UCSD-AML1 (cell line): ENCODE data around the gene TACC2.
A peak's percentile ranks its signal among the peaks of the same experiment; 100 is the strongest.
"Not testable (repeated sequence)": the region's sequence is repeated elsewhere in the genome, so short reads cannot be mapped to it uniquely, and the experiment has no call there.

ENCODE experiments used
- DNase-seq: peaks from one replicate; lab custom pipeline; 2025; ENCODE audit not compliant: unreplicated experiment; lab: John Stamatoyannopoulos, UW

TACC2 gene, protein sequence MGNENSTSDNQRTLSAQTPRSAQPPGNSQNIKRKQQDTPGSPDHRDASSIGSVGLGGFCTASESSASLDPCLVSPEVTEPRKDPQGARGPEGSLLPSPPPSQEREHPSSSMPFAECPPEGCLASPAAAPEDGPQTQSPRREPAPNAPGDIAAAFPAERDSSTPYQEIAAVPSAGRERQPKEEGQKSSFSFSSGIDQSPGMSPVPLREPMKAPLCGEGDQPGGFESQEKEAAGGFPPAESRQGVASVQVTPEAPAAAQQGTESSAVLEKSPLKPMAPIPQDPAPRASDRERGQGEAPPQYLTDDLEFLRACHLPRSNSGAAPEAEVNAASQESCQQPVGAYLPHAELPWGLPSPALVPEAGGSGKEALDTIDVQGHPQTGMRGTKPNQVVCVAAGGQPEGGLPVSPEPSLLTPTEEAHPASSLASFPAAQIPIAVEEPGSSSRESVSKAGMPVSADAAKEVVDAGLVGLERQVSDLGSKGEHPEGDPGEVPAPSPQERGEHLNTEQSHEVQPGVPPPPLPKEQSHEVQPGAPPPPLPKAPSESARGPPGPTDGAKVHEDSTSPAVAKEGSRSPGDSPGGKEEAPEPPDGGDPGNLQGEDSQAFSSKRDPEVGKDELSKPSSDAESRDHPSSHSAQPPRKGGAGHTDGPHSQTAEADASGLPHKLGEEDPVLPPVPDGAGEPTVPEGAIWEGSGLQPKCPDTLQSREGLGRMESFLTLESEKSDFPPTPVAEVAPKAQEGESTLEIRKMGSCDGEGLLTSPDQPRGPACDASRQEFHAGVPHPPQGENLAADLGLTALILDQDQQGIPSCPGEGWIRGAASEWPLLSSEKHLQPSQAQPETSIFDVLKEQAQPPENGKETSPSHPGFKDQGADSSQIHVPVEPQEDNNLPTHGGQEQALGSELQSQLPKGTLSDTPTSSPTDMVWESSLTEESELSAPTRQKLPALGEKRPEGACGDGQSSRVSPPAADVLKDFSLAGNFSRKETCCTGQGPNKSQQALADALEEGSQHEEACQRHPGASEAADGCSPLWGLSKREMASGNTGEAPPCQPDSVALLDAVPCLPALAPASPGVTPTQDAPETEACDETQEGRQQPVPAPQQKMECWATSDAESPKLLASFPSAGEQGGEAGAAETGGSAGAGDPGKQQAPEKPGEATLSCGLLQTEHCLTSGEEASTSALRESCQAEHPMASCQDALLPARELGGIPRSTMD (N-terminal part only)

DNA sequence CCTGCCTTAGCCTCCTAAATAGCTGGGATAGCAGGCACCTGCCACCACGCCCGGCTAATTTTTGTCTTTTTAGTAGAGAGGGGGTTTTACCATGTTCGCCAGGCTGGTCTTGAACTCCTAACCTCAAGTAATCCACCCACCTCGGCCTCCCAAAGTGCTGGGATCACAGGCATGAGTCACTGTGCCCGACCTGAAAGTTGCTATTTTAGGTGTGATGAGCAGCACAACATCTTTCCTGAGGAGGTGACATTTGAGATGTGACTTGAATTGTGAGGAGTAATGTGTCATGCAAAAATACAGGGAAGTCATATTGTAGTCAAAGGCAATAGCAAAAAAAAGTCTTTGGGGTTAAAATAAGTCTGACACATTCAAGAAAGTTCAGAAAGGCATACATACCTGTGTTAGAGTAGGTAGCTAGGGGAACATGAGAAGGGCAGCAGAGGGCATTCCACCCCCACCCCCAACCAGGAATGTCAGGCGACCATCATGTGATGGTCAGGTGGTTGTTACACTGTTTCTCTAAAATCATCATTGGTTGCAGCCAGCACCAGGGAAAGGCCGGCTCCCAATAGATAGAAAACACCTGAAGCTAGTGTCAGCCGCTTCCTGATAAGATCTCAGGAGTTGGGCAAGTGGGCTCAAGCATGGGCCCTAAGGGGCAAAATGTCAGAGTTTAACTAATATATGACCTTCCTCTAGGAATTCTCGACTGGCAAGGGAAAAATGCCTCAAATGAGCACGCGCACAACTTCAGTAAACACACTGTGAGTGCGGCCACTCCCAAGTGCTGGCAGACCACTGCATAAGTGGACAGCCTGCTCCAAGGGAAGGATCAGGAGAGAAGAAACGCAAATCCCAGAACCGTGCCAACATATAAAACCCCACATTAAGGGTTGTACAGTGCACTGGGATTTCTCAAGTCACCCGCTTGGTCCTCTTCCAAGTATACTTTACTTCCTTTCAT, at the start of gene TACC2:
Gene TACC2, plus strand, starts transcription at position 803 of the 964 bp plus-strand sequence. CDS start 32,819 bp downstream, outside the sequence.
- DNase-seq, result no peak

DNA sequence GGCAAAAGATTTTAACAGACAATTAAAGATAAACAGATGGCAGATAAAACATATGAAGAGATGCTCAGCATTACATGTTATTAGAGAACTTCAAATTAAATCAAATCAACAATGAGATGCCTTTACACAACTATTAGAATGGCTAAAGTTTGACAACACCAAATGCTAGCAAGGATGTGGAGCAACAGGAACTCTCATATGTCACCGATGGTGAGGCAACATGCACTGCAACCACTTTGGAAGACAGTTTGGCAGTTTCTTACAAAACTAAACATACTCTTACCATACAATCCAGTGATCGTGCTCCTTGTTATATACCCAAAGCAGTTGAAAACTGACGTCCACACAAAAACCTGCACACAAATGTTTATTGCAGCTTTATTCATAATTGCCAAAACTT, 47.4 kb upstream of the TACC2 start:
- DNase-seq, result no peak

DNA sequence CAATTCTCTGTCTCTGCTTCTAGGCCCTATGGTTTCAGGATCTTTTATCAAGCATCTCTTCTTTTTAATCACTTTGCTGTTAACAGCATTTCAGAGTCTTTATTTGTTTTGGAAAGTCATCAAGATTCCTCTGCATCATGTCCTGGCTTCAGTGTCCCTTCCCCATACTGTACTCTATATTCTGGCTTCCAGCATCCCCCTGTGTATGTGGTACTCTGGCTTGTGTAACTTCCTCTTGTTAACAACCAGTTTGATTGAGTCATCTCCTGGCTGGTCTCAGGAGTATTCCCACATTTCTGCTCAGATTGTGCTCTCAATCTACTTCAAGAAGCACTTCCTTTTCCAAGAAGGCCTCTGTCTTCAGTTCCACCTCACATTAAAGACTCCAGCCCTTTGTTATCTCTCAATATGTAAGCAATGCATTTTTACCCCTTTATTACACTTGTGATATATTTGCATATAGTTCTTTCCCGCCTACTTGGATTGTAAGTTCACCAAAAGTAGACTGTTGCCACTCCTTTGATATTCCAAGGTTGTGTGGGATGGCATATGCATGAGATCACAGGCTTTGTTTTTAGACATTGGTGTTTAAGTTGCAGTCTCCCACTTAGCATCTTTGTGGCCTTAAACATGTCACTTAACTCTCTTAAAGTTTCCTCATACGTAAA, 46.1 kb upstream of the TACC2 start:
- DNase-seq, result no peak

DNA sequence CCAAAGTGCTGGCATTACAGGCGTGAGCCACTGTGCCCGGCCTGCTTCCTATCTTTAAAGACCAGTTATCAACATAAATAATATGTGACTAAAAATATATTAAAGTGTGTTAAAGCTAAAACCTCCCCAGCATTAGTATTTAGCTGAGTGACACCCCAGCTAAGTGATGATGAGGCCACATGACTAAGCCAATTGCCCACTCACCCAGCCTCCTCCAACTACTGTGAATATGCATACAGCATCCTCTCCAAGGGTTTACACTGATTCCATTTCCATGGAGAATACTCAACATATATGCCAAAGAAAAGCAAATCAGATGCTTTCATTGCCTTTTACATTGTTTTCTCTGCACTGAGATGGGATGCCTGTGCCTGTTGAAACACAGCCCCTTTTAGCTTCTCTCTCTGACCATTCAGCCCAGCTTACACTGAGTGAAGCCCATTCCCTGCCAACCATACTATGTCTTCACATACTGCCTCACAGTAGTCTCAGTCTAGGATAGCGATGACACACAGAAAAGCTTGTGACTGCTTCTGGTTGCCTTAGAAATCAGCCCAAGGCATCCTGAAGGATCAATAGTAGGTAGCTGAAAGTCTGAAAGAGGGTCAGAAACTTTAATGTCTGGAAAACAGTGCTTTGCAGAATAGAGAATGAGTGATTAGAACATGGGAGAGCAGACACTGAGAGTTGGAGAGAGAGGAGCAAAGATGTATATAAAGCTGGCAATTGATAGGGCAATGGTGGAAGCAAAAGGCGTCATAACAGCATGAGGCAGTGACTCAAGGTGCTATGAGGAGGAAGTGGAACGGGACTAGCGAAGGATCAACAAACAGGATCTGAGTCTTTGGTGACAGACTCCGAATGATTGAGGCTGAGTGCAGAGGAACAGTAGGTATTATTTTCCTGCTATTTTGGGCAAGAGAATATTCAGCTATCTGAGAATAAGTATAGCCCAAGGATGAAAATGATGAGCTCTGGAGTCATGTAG, 41.3 kb upstream of the TACC2 start:
- DNase-seq, result no peak

DNA sequence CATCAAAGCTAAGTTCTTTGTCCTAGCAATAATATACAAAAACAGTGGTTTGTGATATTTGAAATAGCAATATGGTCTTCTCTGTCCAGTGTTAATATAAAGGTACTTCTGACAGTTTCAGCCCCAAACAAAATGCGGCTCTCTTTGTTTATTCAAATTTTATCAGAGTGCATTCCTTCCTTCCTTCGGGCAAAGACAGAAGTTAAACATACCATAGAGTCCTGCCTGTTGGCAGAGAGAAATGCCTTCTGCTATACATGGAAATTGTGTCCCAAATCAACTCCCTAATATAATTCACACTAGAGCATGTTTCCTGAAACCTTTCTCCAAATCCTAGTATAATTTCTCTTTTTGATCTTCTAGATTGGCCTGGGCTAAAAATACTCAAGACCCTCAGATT, 39.9 kb upstream of the TACC2 start:
- DNase-seq, result no peak

DNA sequence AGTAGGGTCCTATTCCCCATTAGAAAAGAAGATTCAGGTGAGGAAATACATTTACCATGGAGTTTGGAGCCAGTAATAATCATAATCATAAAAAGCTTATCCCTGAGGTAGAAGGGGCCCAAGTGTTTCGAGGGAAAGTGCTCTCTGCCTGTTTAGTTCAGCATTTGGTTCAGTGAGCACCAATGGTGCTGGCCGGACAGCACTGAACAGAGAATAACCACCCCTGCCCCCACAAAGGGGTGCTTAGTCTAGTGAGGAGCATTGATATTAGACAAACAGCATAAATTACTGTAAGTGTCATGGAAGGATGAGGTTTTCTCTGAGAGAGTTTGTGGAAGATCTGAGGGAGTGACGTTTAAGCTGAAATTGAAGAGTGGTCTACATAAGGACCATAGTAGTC, 39.5 kb upstream of the TACC2 start:
- no peak for DNase-seq

DNA sequence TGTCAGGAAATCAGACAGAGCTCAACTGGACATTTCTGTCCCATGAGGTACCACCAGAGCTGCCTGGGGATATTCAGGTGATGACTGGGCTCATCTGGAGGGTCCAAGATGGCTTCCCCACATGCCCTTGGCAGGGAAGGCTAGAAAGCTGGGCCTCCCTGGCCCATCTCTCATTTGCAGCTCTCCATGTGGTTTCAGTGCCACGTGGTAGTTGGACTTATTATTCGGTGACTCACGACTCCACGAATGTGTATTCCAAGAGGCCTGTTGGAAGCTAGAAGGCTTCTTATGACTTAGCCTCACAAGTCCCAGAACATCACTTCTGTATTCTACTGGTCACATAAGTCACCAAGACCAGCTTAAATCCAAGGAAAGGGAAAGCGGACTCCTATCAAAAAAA, 36.7 kb upstream of the TACC2 start:
- DNase-seq, result no peak

DNA sequence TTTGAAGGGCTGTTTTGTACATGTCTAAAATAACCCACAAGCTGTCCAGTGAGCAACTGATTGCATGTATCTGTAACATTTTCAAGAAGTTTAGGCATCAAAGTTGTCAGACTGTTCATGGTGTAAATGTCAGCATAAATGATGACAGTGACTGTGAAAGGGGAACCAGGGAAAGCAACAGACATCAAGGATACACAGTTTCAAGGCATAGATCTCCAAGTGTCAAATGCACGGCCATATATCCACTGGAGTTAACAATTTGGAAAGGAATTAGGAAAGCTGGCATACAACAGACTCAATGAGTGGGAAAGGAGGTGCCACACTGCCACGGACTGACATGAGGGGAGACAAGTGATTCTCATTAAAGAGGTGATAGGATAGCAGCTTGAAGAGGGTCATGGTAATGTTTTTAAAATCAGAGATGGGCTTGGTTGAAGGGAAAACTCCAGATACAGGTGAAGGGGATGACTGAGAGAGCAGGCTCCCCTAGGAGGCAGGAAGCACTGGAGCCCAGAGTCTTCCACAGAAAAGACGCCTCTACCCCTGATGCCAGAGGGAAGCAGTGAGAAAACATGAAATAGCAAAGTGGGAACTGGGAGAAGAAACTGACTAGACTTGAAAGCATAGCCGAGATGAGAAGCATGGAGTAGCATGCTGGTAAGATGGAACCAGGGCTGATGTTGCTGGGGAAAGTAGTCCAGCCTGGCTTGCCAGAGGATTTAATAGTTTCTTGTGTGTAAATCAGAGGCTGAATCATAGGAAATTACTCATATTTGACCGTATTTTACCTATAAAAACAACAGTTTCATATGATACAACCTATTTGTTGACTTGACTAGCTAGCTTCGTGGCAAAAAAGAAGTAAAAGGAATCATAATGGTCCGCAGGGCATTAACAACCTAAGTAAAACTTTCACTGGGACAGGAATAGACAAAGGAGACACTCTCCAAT, 32.6 kb upstream of the TACC2 start:
- no peak for DNase-seq

DNA sequence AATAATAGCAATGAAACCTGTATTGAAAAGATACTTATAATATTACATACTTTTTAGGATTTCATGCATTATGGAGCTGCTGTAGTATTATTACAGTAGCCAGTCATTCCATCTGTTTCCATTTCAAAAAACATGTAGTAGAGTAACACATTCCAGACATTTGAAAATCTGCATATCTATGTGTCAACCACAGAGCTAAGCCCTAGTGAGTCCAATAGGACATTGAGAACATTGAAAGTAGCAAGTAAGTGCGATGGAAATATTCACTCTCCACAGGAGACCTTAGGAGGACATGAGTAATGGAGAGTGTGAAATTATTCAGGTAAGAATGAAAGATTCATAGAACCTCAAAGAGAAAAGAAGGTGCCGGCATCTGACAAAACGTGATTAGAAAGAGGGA, 29.3 kb upstream of the TACC2 start:
- DNase-seq, result no peak

DNA sequence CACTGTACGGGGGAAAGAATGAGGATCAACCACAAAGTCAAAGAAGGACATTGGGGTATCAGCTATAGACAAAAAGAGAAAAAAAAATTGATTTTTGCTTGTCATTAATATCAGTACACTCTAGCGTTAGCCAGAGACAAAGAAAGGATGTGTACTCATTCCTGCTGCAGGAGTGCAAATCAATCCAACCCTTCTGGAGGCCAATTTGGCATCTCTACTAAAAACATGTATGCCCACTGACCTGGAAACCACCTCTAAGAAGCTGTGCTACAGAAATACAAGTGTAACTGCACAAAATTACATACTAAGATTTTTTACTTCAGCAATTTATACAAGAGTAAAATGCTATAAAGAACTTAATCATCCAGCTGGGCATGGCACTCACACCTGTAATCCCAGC, 27.5 kb upstream of the TACC2 start:
- no peak for DNase-seq

DNA sequence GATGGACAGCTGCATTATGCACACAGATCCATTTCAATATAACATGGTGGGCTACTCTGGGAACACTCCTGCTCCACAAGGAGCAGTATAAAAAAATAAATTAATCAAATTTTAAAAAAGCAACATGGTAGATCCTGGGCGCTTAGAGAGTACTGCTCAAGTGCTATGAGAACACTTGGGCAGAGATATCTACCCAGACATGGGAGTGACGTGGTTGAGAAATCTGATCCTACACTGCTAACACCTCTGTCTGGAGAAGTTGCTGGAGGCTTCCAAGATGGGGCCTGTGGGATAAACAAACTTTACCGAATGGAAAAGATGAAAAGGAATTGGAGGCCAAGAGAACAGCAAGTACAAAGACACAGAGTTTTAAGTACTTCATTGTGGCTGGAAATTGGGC, 23.0 kb upstream of the TACC2 start:
- no peak for DNase-seq

DNA sequence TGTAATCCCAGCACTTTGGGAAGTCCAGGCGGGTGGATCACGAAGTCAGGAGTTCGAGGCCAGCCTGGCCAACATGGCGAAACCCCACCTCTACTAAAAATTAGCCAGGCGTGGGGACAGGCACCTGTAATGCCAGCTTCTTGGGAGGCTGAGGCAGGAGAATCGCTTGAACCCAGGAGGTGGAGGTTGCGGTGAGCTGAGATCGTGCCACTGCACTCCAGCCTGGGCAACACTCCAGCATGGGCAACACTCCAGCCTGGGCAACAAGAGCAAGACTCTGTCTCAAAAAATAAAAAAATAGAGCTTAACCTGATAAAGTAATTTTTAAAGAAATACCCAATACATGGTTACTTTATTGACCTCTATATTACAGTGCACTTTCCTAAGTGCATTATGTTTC, 19.9 kb upstream of the TACC2 start:
- DNase-seq, result not testable (repeated sequence)

DNA sequence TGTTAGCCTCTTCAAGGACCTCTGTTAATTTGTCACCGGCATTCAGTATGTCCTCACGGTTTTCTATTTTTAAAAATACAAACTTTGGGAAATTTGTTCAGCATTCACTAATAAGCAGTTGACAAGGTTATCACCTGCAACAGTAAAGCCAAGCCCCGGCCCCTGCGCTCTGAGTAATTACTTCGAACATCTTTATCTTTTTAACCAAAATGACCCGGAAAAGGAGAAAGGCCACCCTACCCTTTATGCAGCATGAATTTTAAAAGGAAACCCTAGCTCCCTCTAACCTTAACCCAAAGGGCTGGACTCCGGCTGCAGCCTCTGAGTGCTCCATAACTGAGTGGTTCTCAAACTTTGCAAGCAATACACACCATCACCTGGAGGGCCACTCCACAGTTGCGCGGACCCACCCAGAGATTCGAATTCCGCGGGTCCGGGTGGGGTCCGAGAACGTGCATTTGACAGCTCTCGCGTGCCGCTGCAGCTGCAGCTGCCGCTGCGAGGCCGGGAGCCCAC, 14.9 kb upstream of the TACC2 start:
- DNase-seq, result no peak

DNA sequence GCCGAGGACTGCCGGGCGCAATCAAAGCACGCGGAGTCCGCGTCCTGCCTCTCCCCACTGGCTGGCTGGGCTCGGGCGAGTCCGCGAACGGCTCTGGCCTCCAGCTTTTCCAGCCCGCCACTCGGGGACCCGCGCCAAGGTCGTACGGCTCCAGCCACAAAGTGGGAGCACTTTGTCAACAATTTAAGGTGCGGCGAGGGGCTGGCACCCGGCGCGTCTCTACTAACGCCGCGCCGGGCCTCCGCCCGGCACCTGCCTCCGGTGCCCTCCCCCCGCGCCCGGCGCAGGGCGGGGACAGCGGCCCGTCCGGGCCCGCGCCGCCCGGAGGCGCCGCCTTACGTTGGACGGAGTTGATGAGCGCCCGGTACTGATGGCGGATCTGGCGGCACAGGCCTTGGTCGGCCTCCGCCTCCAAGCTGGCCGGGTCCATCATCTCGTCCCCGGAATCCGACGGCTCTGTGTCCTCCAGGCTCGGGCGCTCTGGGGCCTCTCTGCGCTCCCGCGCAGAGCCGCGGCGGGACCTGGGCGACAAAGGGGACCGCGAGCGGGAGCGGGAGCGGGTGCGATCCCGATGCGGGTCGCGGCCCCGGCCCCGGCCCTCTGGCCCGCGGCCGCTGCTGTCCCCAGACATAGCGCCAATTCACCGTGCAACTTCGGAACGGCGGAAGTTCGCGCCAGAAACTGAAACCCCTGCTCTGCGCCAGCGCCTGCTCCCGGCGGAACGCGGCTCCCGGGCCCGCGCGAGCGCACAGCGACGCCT, 14.2 kb upstream of the TACC2 start, which contains the start of gene NSMCE4A:
Gene NSMCE4A, minus strand, starts transcription at position 683 of the 760 bp plus-strand sequence. Its CDS starts 52 bp downstream, at position 631.
- DNase-seq, result peak; percentile 80

DNA sequence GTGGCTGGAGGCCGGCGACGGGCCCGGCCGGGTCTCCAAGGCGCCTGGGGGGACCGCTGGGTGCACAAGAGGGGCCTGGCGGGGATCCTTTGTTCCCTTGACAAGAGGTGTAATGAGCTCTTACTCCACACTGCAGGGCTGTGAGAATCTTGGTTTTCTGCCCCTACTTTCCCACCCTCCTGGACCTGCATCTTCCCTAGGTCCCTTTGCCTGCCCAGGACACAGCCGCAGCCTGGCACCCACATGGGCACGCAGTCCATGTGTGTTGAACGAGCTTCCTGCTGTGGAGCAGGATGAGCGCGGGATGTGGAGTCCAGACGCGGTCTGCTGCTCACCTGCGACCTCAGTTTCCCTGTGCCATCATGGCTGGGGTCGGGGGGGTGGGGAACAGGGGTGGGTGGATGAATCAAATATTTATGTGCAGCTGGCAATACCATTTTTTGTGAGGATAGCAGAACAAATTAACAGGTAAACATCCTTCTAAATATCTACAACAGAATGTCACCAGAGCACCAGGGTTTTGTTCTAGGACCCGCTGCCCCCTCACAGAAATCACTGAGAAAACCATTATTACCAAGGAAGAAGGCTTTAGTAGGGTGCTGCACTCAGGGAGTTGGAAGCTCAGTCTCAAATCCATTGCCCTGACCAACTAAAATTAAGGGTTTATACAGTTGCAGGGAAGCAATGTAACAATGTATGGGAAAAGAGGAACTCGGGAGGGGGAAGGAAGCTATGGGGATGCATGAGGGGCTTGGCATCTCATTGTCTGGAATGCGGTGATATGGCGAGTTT, 13.5 kb upstream of the TACC2 start:
- no peak for DNase-seq

DNA sequence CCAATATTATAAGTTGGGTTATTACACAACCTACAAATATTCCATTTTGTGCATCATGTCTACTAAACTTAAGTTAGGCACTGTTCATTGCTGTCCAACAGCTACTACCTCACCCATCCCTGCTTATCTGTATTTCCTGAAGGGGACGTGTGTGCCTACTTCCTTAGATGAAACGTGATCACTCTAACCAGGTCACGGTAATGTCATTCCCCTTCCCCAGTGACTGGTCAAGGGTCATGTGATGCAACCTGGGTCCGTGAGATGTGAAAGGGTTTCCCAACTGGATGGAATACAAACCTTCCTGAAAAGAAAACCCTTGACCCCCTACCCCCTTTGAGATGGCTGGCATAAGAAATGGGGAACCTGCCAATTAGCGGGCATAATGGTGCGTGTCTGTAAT, 12.4 kb upstream of the TACC2 start:
- DNase-seq, result no peak
